GM23338 (cell line): Measurements from ENCODE around the gene RFX2. TPM values are rescaled to one million over a fixed set of nuclear protein-coding genes. Genes with fewer than 3 reads are reported as not detected.

Experiments
- ATAC-seq: fragments of 200-7000 bp; cut with Tn5 transposase; 3 replicates; pipeline ENCODE4 v1.9.1; 2020
- DNase-seq: peaks from one replicate; pipeline ENCODE4 v3.0.0-alpha.2; 2015; ENCODE audit warnings: low spot score
- H2AFZ ChIP-seq: fragments of 200-600 bp; sonication (generic); 2 replicates; pipeline ENCODE4 v1.8.0; 2016; ENCODE audit warnings: antibody characterized with exemption, mild to moderate bottlenecking, moderate library complexity
- H3F3A ChIP-seq: fragments of 200-600 bp; sonication (generic); replicated peaks from 2 replicates; pipeline ENCODE4 v1.8.0; 2017; ENCODE audit warnings: antibody characterized with exemption, mixed run types, low read depth
- H3K27ac ChIP-seq: fragments of 200-600 bp; sonication (generic); 2 replicates; pipeline ENCODE4 v1.6.1; 2016; ENCODE audit warnings: low read depth
- H3K27me3 ChIP-seq: fragments of 200-600 bp; sonication (generic); 2 replicates; pipeline ENCODE4 v1.8.0; 2016; ENCODE audit warnings: mild to moderate bottlenecking, mixed run types, moderate library complexity; ENCODE audit not compliant: insufficient read depth
- H3K36me3 ChIP-seq: fragments of 200-600 bp; sonication (generic); 2 replicates; pipeline ENCODE4 v1.8.0; 2016; ENCODE audit warnings: mild to moderate bottlenecking; ENCODE audit not compliant: insufficient read depth
- H3K4me1 ChIP-seq: fragments of 200-600 bp; sonication (generic); 2 replicates; pipeline ENCODE4 v1.8.0; 2016; ENCODE audit warnings: mild to moderate bottlenecking, moderate library complexity; ENCODE audit not compliant: insufficient read depth
- H3K4me2 ChIP-seq: fragments of 200-600 bp; sonication (generic); 2 replicates; pipeline ENCODE4 v1.7.1; 2017; ENCODE audit warnings: mixed run types
- H3K4me3 ChIP-seq: fragments of 200-600 bp; sonication (generic); 2 replicates; pipeline ENCODE4 v1.6.1; 2016; ENCODE audit warnings: mixed run types
- H3K79me2 ChIP-seq: fragments of 200-600 bp; sonication (generic); replicated peaks from 2 replicates; pipeline ENCODE4 v1.8.0; 2017; ENCODE audit warnings: mild to moderate bottlenecking; ENCODE audit not compliant: insufficient read depth
- H3K9me2 ChIP-seq: fragments of 200-600 bp; sonication (generic); 2 replicates; pipeline ENCODE4 v1.8.0; 2017; ENCODE audit not compliant: insufficient read depth
- H4K20me1 ChIP-seq: fragments of 200-600 bp; sonication (generic); replicated peaks from 2 replicates; pipeline ENCODE4 v1.8.0; 2017; ENCODE audit warnings: mild to moderate bottlenecking; ENCODE audit not compliant: insufficient read depth
- H3K27ac Mint-ChIP-seq: 2 replicates; pipeline ENCODE4 v1.8.0; 2020; ENCODE audit warnings: inconsistent platforms, mild to moderate bottlenecking, moderate library complexity, mixed read lengths
- H3K27me3 Mint-ChIP-seq: 3 replicates; pipeline ENCODE4 v1.8.0; 2022; ENCODE audit warnings: low read depth, mild to moderate bottlenecking, moderate library complexity, mixed read lengths, inconsistent platforms; ENCODE audit not compliant: insufficient read depth, poor library complexity
- H3K36me3 Mint-ChIP-seq: 3 replicates; pipeline ENCODE4 v1.8.0; 2021; ENCODE audit warnings: low read depth, mild to moderate bottlenecking, inconsistent platforms, moderate library complexity, mixed read lengths
- H3K4me1 Mint-ChIP-seq: 3 replicates; pipeline ENCODE4 v1.8.0; 2020; ENCODE audit warnings: mild to moderate bottlenecking, inconsistent platforms, mixed read lengths
- H3K4me3 Mint-ChIP-seq: 3 replicates; pipeline ENCODE4 v1.8.0; 2021; ENCODE audit warnings: moderate library complexity, mild to moderate bottlenecking, inconsistent platforms, mixed read lengths
- H3K9me3 Mint-ChIP-seq: 3 replicates; pipeline ENCODE4 v1.8.0; 2020; ENCODE audit warnings: moderate library complexity, mild to moderate bottlenecking, inconsistent platforms, mixed read lengths
- ETS1 ChIP-seq: IDR thresholded peaks from 2 replicates; pipeline ENCODE4 v1.6.1; 2016; ENCODE audit warnings: antibody characterized with exemption
- EZH2phosphoT487 ChIP-seq: fragments of 200-600 bp; sonication (generic); IDR thresholded peaks from one replicate; pipeline ENCODE4 v1.8.1; 2018; ENCODE audit warnings: antibody characterized with exemption; ENCODE audit not compliant: unreplicated experiment
- JUNB ChIP-seq: IDR thresholded peaks from one replicate; pipeline ENCODE4 v1.6.1; 2016; ENCODE audit warnings: antibody characterized with exemption; ENCODE audit not compliant: unreplicated experiment
- ZNF114 ChIP-seq: fragments of 250-450 bp; sonication (Bioruptor Pico); IDR thresholded peaks from 2 replicates; pipeline ENCODE4 v1.5.0; 2020; ENCODE audit warnings: mild to moderate bottlenecking, moderate library complexity
- ZNF331 ChIP-seq: fragments of 250-450 bp; sonication (Bioruptor Pico); IDR thresholded peaks from 2 replicates; pipeline ENCODE4 v1.5.0; 2020; ENCODE audit warnings: low read depth, mild to moderate bottlenecking, moderate library complexity
- ZNF462 ChIP-seq: fragments of 250-450 bp; sonication (Bioruptor Pico); IDR thresholded peaks from 2 replicates; pipeline ENCODE4 v1.5.0; 2020; ENCODE audit warnings: mild to moderate bottlenecking, moderate library complexity
- polyA plus RNA-seq: library from polyadenylated mRNA; unstranded; fragments of >200 nt; fragmentation: Nextera tagmentation; extraction: Ambion mirVana; gene quantifications from 2 replicates; pipeline ENCODE4 v1.2.1, GENCODE V29; 2016
- total RNA-seq: library from RNA; depleted of rRNA; stranded (reverse); fragments of >200 nt; shearing (Covaris generic); gene quantifications from 2 replicates; pipeline ENCODE4 v1.2.3, GENCODE V29; 2014

The RFX2 gene
- total and polyA plus RNA-seq, 2 experiments from 2014 or later: 4.6 to 13.0 TPM

DNA sequence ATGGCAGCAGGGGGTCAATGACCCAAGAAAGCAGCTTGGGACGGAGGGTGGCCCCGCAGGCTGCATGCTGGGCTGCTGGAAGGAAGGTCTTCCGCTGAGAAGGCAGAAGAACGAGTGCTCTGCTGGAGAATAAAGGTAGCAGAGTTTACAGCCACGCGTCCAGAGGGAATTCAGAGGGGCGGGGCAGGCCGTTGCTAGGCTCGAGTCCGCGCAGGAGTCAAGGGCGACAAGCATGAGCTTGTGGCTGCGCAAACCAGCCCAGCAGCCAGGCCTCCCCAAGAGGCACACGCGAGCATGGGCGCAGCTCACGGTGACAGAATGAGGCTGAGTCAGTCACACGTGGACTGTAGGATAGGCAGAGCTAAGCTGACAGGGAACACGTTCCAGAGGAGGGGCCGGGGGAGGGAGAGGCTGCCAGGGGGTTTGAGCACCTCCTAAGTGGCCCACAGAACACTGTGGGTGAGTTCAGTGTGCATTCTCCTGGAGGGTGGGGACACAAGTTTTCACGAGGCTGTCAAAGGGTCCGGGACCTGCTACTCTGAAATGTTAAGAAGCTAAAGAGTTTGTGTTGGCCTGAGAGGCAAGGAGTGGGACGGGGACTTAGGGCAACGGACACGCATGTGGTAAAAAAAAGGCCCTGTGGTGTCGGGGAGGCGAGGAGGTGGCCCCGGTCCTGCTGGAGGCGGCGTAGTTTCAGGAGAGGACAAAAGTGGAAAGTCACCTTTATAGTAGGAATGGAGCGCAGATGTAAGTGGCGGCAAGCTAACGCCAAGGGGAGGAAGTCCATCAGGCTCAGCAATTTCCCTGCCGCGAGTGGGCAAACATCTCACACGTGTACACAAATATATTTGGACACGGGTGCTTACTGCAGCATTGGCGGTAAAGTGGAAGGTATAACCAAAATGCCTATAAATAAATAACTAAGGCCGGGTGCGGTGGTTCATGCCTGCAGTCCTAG is 17.7 kb downstream of the RFX2 start (continued):
- TF ChIP-seq EZH2phosphoT487 (no peak), JUNB (no peak), ETS1 (no peak), ZNF331 (CRISPR knock-in tag) (no peak), ZNF462 (no peak)

GRCh38 chr19:6091771-6092291 is 18.5 kb downstream of the RFX2 start:
- no peaks in the 10 kb centered on the region for H3K36me3 ChIP-seq
- no peak for TF ChIP-seq ZNF114 (CRISPR knock-in tag)
- peaks cover 25% of the 10 kb centered on the region for H3K4me1 ChIP-seq
- ATAC-seq (no peak), DNase-seq (no peak)
- peaks cover 26% of the 10 kb centered on the region for H3K4me1 Mint-ChIP-seq
- H3K27me3 Mint-ChIP-seq: peaks cover 19% of the 10 kb centered on the region
- H3K4me3 Mint-ChIP-seq: peak overlapping the region; percentile 66
- H4K20me1 ChIP-seq: no peaks in the 10 kb centered on the region
- H3K79me2 ChIP-seq: no peaks in the 10 kb centered on the region
- H3K27ac Mint-ChIP-seq: no peak overlapping the region
- no peaks in the 10 kb centered on the region for H3F3A ChIP-seq
- H3K27ac ChIP-seq: no peak overlapping the region
- peak overlapping the region; percentile 80 for H3K4me2 ChIP-seq
- peak overlapping the region; percentile 48 for H2AFZ ChIP-seq
- H3K4me3 ChIP-seq: peak overlapping the region; percentile 47
- H3K9me2 ChIP-seq: 0 out of 2 replicates have a peak, but pooled peaks cover 3% of the 10 kb centered on the region
- peaks cover 14% of the 10 kb centered on the region; the same call in 1 of the 2 replicates for H3K27me3 ChIP-seq
- no peaks in the 10 kb centered on the region for H3K36me3 Mint-ChIP-seq
- H3K9me3 Mint-ChIP-seq: no peaks in the 10 kb centered on the region
